ENCODE data around the gene SH3GLB1.

SH3GLB1 gene

DNA sequence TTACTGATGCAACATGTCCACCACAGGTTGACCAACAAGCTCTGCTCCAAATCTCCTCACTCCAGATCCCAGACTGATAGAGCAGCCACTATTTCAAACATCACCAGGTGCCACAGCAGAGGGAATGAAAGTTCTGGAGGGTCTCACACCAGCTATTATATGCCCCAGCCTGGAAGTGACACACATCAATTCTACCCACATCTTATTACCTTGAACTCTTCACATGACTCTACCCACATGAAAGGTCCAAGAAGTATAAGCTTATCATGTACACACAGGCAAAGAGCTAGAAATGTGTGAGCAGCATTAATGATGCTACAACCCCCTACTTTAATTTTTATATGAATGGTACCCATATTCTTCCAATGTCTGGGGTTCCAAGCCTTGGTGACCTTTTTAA lies 64.2 kb downstream of the SH3GLB1 start:
- no peak for DNase-seq (ENCODE audit: low read depth)
- TF ChIP-seq, protein P1, sequence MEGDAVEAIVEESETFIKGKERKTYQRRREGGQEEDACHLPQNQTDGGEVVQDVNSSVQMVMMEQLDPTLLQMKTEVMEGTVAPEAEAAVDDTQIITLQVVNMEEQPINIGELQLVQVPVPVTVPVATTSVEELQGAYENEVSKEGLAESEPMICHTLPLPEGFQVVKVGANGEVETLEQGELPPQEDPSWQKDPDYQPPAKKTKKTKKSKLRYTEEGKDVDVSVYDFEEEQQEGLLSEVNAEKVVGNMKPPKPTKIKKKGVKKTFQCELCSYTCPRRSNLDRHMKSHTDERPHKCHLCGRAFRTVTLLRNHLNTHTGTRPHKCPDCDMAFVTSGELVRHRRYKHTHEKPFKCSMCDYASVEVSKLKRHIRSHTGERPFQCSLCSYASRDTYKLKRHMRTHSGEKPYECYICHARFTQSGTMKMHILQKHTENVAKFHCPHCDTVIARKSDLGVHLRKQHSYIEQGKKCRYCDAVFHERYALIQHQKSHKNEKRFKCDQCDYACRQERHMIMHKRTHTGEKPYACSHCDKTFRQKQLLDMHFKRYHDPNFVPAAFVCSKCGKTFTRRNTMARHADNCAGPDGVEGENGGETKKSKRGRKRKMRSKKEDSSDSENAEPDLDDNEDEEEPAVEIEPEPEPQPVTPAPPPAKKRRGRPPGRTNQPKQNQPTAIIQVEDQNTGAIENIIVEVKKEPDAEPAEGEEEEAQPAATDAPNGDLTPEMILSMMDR (conservative IDR thresholded peaks at IDR 0.05; ENCODE audit: control insufficient read depth, insufficient read depth, low read depth, low read length) = no peak
- H3K4me3 ChIP-seq (ENCODE audit: control insufficient read depth, low read depth, low read length) = no peak overlapping the region

DNA sequence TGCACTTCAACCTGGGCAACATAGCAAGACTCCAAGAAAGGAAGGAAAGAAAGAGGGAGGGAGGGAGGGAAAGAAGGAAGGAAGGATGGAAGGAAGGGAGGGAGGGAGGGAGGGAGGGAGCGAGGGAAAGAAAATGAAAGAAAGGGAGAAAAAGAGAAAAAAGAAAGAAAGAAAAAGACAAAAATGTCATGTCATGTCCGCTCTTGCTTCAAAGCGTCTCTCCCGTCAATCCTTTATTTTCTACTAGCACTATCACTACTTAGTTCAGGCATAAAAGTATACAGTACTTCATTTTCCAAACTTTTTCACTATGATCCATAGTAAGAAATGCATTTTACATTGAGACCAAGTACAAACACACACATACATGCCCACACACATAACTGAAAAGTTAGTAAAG lies 64.7 kb downstream of the SH3GLB1 start:
- TF ChIP-seq, protein P1 (conservative IDR thresholded peaks at IDR 0.05; ENCODE audit: control insufficient read depth, insufficient read depth, low read depth, low read length) = no peak
- DNase-seq (ENCODE audit: low read depth) = no peak
- no peak overlapping the region for H3K4me3 ChIP-seq (ENCODE audit: control insufficient read depth, low read depth, low read length)

DNA sequence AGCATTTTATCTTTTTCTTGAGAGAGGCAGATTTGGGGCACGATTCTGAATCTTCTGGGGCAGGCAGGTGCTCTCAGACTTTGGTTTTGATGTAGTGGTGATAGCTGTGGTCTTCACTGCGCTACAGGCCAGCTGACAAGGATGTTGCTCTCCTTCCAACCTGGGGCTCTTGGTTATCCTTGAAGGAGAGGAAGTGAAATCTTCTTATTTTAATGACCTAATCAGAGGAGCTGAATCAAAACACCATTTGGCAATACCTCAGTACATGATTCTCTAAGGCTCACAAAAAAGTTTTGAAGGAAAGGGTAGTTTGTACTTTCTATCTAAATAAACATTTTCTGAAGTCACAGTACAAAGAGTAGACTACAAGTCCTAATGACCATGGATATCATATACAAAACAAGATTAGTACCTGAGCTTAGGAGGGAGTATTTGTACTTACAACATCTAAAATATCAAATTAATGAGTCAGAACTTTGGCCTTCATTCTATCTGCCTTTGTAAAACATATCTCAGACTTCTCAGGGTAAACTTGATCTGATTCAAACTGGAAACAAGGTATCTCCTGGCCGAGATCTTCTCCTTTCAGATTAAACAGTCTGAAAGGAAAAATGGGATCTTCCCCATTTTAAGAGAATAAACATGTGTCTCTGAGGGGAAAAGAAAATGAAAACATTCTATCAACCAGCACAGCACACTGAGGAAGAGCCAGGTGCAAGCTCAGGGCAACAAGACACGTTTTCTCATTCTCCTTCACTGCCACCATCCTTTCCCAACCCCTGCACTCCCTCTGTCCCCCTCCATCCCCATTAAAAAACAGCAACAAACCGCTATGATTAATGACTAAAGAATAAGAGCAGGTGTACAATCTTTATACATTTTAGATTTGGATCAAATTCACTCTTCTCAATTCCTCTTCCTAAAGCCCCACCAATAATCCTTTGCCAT lies 69.2 kb downstream of the SH3GLB1 start:
- TF ChIP-seq, protein P1 (conservative IDR thresholded peaks at IDR 0.05; ENCODE audit: control insufficient read depth, insufficient read depth, low read depth, low read length) = no peak
- H3K4me3 ChIP-seq (ENCODE audit: control insufficient read depth, low read depth, low read length) = no peak overlapping the region
- DNase-seq (ENCODE audit: low read depth) = peak; percentile 30

DNA sequence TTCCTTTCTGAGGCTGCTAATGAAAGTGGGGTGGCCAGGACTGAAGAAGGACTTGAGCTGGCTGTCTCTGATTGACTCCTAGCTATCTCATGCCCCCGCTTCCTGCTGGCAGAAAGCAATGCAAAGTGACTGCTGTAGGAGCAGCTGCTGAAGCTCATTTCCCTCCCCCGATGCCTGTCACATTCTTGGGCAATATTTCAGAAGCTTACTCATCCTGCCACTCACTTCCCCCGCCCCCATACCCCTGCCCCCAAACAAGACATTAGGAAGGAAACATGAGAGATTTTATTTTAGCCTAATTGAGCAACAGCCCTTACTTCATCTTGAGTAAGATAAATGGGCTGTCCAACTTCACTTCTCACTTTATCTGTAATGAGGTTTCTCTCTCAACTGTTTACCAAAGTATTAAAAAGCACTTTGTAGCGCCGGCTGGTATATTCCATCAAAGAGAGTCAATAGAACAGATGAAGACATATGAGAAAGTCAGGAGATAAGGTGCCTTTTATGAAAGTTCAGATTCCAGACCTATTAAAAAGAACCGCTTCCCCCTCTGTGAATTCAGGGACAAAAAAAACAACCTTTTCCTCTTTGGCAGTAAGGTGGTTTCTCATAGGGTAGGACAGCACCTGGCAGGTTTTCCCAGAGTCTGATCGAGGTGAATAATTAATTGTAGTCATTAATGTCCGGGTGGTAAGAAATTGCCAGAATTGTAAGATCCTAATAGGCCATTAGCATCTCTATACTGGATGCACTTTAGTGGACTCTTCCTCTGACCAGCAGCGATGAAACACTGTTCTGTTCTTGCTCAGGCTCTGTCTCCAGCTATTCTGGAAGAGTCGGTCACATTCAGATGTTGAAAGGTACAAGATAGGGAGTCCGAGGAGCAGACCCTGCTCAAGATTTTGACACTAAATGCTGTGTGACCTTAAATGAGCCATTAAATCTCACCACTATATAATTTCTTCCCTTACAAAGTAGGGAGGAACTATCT lies 70.2 kb downstream of the SH3GLB1 start:
- no peak overlapping the region for H3K4me3 ChIP-seq (ENCODE audit: control insufficient read depth, low read depth, low read length)
- TF ChIP-seq, protein P1 (conservative IDR thresholded peaks at IDR 0.05; ENCODE audit: control insufficient read depth, insufficient read depth, low read depth, low read length) = no peak
- peak; percentile 89 for DNase-seq (ENCODE audit: low read depth)

DNA sequence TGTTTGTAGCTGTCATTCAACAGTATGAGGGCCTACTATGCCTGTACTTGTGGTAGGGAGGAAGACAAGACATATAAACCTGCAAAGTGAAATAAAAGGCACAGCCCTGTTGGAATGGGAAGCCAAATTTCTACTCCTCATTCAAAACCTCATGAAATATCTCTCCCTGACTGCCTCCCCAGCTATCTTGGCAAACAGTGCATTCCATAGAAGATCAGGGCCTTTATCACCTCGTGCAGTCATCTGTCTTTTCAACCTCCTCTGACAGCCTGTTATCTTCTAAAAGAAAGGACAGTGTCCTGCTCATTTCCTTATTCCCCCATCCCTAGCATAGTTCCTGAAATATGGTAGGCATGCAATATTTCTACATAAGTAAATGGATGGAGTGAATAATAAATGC lies 71.0 kb downstream of the SH3GLB1 start:
- TF ChIP-seq, protein P1 (conservative IDR thresholded peaks at IDR 0.05; ENCODE audit: control insufficient read depth, insufficient read depth, low read depth, low read length) = no peak
- DNase-seq (ENCODE audit: low read depth) = no peak
- no peak overlapping the region for H3K4me3 ChIP-seq (ENCODE audit: control insufficient read depth, low read depth, low read length)

DNA sequence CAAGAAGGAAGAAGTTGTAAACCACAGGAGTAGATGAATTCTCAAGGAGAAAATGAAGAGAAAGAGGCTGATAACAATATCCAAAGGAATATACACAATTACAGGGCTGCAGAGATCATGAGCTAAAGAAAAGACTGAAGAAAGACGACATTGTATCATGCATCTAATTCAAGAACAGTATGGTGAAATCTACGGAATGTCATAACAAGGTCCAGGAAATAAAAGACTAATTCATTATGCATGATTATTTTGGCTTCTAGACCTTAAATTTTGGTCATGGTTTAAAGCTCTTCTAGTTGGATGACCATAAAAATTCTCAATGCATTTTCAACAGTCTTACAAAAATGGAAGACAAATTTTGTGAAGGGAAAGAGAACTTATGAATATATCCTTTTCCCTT lies 71.7 kb downstream of the SH3GLB1 start:
- TF ChIP-seq, protein P1 (conservative IDR thresholded peaks at IDR 0.05; ENCODE audit: control insufficient read depth, insufficient read depth, low read depth, low read length) = no peak
- DNase-seq (ENCODE audit: low read depth) = peak; percentile 56
- H3K4me3 ChIP-seq (ENCODE audit: control insufficient read depth, low read depth, low read length) = no peak overlapping the region
